ENCODE measurements around the gene TMEM98. TPM values are rescaled to one million over a fixed set of nuclear protein-coding genes. Genes with fewer than 3 reads are reported as not detected.
A peak's percentile ranks its signal among the peaks of the same experiment; 100 is the strongest.

Gene TMEM98
- total RNA-seq, 2 experiments from 2014 or later = 2.7 to 4.4 TPM

DNA sequence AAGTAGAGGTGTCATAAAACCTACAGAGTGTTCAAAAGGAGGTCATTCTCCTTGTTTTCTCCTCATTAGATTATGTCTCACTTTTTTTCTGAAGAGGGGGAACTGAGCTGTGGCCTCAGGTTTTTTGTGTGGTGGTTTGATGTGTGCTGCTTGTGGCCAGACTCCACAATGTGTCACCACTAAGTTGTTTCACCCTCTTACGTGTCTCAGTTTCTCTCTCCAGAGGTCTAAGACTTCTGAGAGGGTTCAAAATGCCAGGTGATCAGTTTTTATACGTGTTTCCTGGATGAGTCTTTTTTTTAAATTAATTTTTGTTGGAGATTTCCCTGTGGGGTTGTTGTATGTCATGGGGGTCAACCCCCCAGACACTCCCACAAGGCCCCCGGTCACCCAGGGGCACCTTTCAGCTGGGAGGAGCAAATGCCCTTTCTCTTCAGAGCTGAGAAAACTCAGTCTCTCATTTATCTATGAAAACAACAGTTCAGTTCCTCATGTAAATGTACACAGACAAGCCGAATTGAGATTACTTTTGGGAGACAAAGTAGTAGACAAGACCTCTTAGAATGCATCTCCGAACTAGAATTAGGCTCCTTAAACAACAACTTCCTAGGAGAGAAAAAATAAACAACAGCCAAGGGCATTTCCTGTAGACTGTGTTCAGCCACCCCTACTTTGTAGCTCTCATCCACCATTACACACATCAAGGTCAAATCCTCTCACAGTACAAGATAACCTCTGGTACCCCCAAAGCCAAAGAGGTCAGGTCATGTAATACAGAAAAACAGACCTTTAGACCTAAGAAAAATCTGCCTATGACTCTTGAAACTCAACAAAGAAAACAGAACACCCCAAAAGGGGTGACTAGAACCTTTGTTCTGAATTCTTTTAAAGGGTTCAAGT is 23.9 kb upstream of the TMEM98 start:
- CTCF ChIA-PET = interaction anchor here (2.1 kb wide), 1 partner anchor 27 kb away, joined by 14 read pairs; the partner anchor contains the start of gene MYO1D
- H3K36me3 Mint-ChIP-seq (ENCODE audit: low read depth) = no peaks in the 10 kb centered on the region
- H3K9me3 Mint-ChIP-seq = peaks cover 3% of the 10 kb centered on the region
- H3K27ac Mint-ChIP-seq = peak overlapping the region; percentile 66
- H3K27me3 Mint-ChIP-seq = peaks cover 10% of the 10 kb centered on the region
- DNase-seq = peak; percentile 40
- peaks cover 22% of the 10 kb centered on the region for H3K4me1 Mint-ChIP-seq
- POLR2A ChIA-PET = interaction anchor here (0.8 to 1.7 kb wide), 2 partner anchors 24 to 27 kb away, joined by 4 to 8 read pairs; partner anchors contain the start of genes MYO1D and TMEM98
- H3K4me3 Mint-ChIP-seq = no peak overlapping the region

DNA sequence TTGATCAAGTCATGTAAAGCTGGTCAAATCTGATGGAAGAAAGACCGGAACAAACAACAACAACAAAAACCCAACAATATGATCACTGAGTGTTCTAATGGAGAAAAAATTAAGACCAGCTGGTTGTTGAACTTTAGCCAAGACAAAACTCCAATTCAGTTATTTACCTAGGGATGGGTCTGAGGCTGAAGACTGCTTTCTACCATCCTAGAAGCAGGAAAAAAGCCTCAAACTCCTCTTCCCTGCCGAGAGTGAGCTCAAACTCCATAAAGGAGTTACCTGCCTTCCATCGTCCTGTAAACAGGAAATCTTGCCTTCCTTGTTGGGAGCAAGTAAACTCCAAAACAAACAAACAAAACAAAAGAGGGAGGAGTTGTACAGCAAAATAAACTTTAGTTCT is 23.1 kb upstream of the TMEM98 start:
- ChIA-PET POLR2A (interaction anchor here (0.7 to 1.7 kb wide), 2 partner anchors 22 to 27 kb away, joined by 3 to 8 read pairs; partner anchors contain the start of gene MYO1D), CTCF (interaction anchor here (0.7 to 2.1 kb wide), 2 partner anchors 28 to 460 kb away, joined by 3 to 14 read pairs; partner anchors contain the start of genes MYO1D and PSMD11)
- H3K4me1 Mint-ChIP-seq = peaks cover 26% of the 10 kb centered on the region
- H3K27ac Mint-ChIP-seq = no peak overlapping the region
- peaks cover 3% of the 10 kb centered on the region for H3K9me3 Mint-ChIP-seq
- no peak for DNase-seq
- H3K27me3 Mint-ChIP-seq = peaks cover 10% of the 10 kb centered on the region
- H3K36me3 Mint-ChIP-seq (ENCODE audit: low read depth) = no peaks in the 10 kb centered on the region
- no peak overlapping the region for H3K4me3 Mint-ChIP-seq

DNA sequence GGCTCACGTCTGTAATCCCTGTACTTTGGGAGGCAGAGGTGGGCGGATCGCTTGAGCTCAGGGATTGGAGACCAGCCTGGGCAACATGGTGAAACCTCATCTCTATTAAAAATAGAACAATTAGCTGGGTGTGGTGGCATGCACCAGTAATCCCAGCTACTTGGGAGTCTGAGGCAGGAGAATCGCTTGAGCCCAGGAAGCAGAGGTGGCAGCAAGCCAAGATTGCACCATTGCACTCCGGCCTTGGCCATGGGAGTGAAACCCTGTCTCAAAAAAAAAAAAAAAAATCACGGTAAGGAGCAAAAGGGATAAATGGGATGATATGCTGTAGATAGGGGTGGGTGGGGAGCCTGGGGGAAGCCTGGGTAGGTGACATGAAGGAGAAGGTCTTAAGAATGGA is 20.4 kb upstream of the TMEM98 start:
- no peak for DNase-seq
- H3K27ac Mint-ChIP-seq = no peak overlapping the region
- peaks cover 8% of the 10 kb centered on the region for H3K27me3 Mint-ChIP-seq
- H3K36me3 Mint-ChIP-seq (ENCODE audit: low read depth) = no peaks in the 10 kb centered on the region
- no peak overlapping the region for H3K4me3 Mint-ChIP-seq
- POLR2A ChIA-PET = no interaction called here
- H3K9me3 Mint-ChIP-seq = no peaks in the 10 kb centered on the region
- peaks cover 30% of the 10 kb centered on the region for H3K4me1 Mint-ChIP-seq
- CTCF ChIA-PET = interaction anchor here (3.1 kb wide), 1 partner anchor 30 kb away, joined by 16 read pairs; the partner anchor contains the start of gene MYO1D

DNA sequence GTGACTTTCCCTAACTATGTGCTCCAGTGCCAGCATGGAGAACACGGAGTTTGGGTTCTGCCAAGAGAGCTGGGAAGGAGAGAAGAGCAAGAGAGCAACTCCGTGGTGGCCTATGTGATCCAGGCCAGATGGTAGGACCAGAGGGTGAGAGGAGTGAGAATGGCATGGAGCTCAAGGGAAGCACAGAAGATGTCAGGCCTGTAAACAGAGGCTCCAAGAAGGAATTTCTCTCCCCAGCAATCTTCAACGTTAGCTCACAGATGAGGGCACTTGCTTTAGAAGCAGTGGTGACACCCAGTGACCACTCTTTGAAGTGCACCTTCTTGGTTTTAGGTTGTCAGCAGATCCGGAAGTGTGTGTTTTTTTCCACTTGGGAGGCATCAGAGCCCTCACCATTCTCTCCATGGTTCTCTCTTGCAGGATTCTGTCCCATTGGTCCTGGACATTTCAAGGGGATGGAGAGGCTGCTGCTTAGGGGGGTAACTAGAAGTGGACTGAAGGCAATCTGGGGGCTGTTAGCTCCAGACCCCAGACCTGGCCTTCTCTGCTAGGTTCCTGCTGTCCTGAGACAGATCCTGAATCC is 18.1 kb upstream of the TMEM98 start:
- no peak overlapping the region for H3K27ac Mint-ChIP-seq
- CTCF ChIA-PET = interaction anchor here (0.6 to 4.3 kb wide), 12 partner anchors 11 to 252 kb away, joined by 3 to 50 read pairs (median 4); partner anchors contain the start of gene MYO1D
- peaks cover 28% of the 10 kb centered on the region for H3K4me1 Mint-ChIP-seq
- H3K27me3 Mint-ChIP-seq = peaks cover 8% of the 10 kb centered on the region
- no peaks in the 10 kb centered on the region for H3K36me3 Mint-ChIP-seq (ENCODE audit: low read depth)
- DNase-seq = peak; percentile 78
- H3K9me3 Mint-ChIP-seq = no peaks in the 10 kb centered on the region
- no peak overlapping the region for H3K4me3 Mint-ChIP-seq
- POLR2A ChIA-PET = interaction anchor here (0.7 kb wide), 1 partner anchor 26 kb away, joined by 4 read pairs; no protein-coding TSS in a partner anchor

DNA sequence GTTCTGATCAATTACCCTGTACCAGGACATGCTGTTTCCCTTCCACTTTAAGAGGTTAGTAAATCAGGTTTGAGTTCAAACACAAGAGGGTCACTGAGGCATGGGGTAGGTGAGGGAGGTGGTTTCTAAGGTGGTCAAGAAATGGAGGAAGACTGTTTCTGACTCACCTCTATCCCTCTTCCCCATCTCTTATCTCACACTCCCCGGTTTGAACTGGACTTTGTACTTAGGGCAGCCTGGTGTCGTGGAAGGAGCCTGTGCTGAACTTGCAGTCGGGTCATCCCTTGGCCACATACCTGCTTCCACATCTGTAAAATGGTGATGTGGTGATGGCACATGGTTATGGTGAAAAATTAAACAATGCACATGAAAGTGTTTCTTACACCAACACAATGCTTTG is 17.2 kb upstream of the TMEM98 start:
- peaks cover 4% of the 10 kb centered on the region for H3K27me3 Mint-ChIP-seq
- H3K4me3 Mint-ChIP-seq = no peak overlapping the region
- ChIA-PET CTCF (interaction anchor here (1.3 to 4.3 kb wide), 4 partner anchors 25 to 128 kb away, joined by 3 to 50 read pairs (median 7); partner anchors contain the start of gene MYO1D), POLR2A (interaction anchor here (0.6 kb wide), 1 partner anchor 158 kb away, joined by 3 read pairs; no protein-coding TSS in a partner anchor)
- no peaks in the 10 kb centered on the region for H3K36me3 Mint-ChIP-seq (ENCODE audit: low read depth)
- peaks cover 32% of the 10 kb centered on the region for H3K4me1 Mint-ChIP-seq
- H3K9me3 Mint-ChIP-seq = no peaks in the 10 kb centered on the region
- no peak for DNase-seq
- no peak overlapping the region for H3K27ac Mint-ChIP-seq

DNA sequence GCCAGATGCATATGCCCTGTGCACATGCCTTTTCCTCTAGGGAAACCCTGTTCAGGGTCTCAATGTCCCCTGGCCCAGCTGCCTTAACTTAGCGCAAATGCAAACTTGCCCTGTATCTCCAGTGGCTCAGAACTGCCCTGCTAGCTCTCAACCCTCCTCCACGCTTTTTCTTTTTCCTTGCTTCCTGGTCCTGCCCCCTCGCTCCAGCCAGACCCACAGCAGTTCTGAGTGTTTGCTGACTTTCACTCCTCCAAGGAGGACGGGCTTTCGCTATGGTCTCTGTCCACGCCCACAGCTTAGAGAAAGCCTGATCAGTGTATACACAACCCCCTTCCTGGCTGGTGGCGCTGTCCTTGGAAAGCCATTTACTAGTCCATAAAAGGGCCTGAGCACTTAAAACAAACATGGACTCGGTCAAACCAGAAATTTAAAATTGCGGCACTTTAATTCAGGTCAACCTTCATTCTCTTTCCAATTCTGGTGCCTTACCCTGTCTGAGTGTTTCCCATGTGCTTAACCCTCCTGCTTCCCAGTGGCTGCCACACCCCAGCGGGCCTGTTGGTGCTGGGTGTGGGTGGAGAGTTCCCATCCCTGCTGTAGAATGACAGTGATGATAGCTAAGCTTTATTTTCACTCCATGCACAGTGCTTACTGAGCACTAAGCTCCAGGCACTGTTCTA is 15.6 kb upstream of the TMEM98 start:
- ChIA-PET POLR2A (no interaction called here), CTCF (interaction anchor here (0.7 to 4.3 kb wide), 3 partner anchors 7 to 129 kb away, joined by 3 to 50 read pairs (median 3); partner anchors contain the start of gene MYO1D)
- H3K9me3 Mint-ChIP-seq = no peaks in the 10 kb centered on the region
- no peaks in the 10 kb centered on the region for H3K36me3 Mint-ChIP-seq (ENCODE audit: low read depth)
- peaks cover 4% of the 10 kb centered on the region for H3K27me3 Mint-ChIP-seq
- peaks cover 47% of the 10 kb centered on the region for H3K4me1 Mint-ChIP-seq
- H3K27ac Mint-ChIP-seq = no peak overlapping the region
- DNase-seq = no peak
- no peak overlapping the region for H3K4me3 Mint-ChIP-seq

DNA sequence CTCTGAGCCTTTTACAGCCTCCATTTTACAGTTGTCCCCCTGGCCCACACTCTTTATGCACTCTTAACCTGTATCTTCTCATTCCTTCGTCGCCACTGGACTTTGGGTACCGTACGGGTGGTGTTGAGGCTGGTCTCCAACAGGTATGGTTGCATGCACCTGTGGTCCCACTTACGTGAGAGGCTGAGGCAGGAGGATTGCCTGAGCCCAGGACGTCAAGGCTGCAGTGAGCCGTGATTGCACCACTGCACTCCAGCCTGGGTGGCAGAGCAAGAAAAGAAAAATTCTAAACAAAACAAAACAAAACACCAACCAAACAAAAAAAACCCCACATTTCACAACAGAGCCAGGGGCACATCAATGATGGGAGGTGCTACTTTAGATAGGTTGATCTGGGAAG is 14.4 kb upstream of the TMEM98 start:
- peaks cover 55% of the 10 kb centered on the region for H3K4me1 Mint-ChIP-seq
- no peaks in the 10 kb centered on the region for H3K9me3 Mint-ChIP-seq
- H3K27me3 Mint-ChIP-seq = peaks cover under 1% of the 10 kb centered on the region
- H3K4me3 Mint-ChIP-seq = no peak overlapping the region
- H3K27ac Mint-ChIP-seq = no peak overlapping the region
- H3K36me3 Mint-ChIP-seq (ENCODE audit: low read depth) = no peaks in the 10 kb centered on the region
- CTCF ChIA-PET = interaction anchor here (3.2 to 4.3 kb wide), 2 partner anchors 37 to 131 kb away, joined by 14 to 50 read pairs; partner anchors contain the start of gene MYO1D
- no peak for DNase-seq
- POLR2A ChIA-PET = no interaction called here

DNA sequence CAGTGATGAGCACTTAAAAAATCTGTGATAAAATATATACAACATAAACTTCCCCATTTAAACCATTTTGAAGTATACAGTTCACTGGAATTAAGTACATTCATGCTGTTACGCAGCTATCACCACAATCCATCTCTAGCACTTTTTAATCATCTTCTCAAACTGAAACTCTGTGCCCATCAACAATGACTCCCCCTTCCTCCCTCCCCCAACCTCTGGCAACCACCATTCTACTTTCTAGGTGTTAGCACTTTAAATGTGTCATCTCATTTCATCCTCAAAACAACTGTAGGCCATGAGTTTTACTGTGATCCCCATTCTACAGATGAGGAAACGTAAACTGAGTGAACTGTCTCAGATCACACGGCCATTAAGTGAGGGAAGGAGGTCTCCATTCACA is 13.8 kb upstream of the TMEM98 start:
- ChIA-PET CTCF (interaction anchor here (2.7 to 3.2 kb wide), 3 partner anchors 22 to 131 kb away, joined by 14 to 28 read pairs (median 21); partner anchors contain the start of gene MYO1D), POLR2A (interaction anchor here (2.6 to 3.4 kb wide), 2 partner anchors 14 to 37 kb away, joined by 6 to 14 read pairs; partner anchors contain the start of genes MYO1D and TMEM98)
- Mint-ChIP-seq H3K27me3 (no peaks in the 10 kb centered on the region), H3K36me3 (ENCODE audit: low read depth) (no peaks in the 10 kb centered on the region), H3K27ac (peak overlapping the region; percentile 52), H3K9me3 (no peaks in the 10 kb centered on the region), H3K4me3 (peak overlapping the region; percentile 0), H3K4me1 (peaks cover 55% of the 10 kb centered on the region)
- DNase-seq = peak; percentile 57

DNA sequence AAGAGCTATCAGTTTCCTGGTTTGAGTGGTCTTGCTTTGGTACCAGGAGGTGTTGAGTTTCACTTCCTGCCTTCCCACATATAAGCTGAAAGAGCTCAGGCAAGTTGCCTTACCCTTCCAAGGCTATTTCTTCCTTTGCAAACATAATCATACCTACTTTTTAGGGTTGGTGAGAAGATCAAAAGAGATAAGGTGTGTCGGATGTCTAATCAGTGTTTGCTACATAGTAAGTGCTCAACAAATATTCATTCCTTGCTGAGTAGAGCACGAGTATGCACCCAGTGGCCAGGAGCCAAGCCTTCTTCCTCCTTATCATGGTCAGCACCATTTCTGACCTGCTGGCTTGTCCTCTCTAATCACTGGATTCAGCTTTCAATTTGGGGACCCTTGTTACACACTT is 12.7 kb upstream of the TMEM98 start:
- H3K27me3 Mint-ChIP-seq = no peaks in the 10 kb centered on the region
- H3K9me3 Mint-ChIP-seq = no peaks in the 10 kb centered on the region
- peak overlapping the region; percentile 52 for H3K27ac Mint-ChIP-seq
- H3K36me3 Mint-ChIP-seq (ENCODE audit: low read depth) = no peaks in the 10 kb centered on the region
- ChIA-PET POLR2A (interaction anchor here (1.5 to 3.4 kb wide), 3 partner anchors 13 to 38 kb away, joined by 4 to 14 read pairs (median 6); partner anchors contain the start of genes MYO1D and TMEM98), CTCF (interaction anchor here (0.5 to 3.2 kb wide), 5 partner anchors 21 to 174 kb away, joined by 3 to 28 read pairs (median 14); partner anchors contain the start of gene MYO1D)
- peaks cover 49% of the 10 kb centered on the region for H3K4me1 Mint-ChIP-seq
- DNase-seq = no peak
- no peak overlapping the region for H3K4me3 Mint-ChIP-seq

DNA sequence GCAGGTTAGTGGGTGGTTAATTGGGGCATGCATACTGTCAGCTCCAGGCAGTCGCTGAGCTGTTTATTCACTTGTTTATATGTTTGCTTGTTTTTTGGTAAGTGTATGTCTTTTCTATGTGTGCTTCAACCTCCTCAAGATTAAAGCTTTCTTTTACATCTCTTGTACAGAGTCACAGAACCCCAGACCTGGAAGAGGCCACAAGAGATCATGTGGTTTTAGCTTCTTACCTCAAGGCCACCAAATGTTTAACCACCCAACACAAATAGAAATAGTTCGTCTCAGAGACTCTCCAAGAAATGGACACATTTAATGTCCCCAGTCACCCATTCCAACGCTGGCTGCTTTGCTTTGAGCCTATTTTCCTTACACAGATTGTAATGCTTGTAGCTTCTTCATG is 11.8 kb upstream of the TMEM98 start:
- CTCF ChIA-PET = interaction anchor here (1.1 to 3.2 kb wide), 4 partner anchors 20 to 143 kb away, joined by 3 to 28 read pairs (median 18); partner anchors contain the start of gene MYO1D
- Mint-ChIP-seq H3K27me3 (no peaks in the 10 kb centered on the region), H3K4me3 (no peak overlapping the region), H3K4me1 (peaks cover 51% of the 10 kb centered on the region), H3K36me3 (ENCODE audit: low read depth) (no peaks in the 10 kb centered on the region), H3K9me3 (no peaks in the 10 kb centered on the region), H3K27ac (peak overlapping the region; percentile 71)
- POLR2A ChIA-PET = interaction anchor here (1.5 to 3.4 kb wide), 3 partner anchors 12 to 39 kb away, joined by 4 to 14 read pairs (median 6); partner anchors contain the start of genes MYO1D and TMEM98
- no peak for DNase-seq

DNA sequence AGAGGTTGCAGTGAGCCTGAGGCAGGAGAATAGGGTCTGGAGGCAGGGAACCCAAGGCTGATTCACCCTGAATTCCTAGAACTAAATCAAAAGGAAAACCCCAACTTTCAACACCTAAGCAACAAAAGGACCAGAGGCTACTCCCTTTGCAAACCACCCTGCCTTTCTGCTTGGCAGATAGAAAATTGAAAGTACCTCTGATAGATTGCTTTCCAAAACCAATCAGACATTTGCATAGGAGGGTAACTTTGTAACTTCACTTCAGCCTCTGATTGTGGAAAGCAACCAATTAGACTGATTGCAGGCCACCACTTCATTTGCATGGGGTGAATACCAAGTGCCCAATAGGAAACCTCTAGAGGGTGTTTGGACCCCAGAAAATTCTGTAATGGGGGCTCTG is 10.9 kb upstream of the TMEM98 start:
- Mint-ChIP-seq H3K27me3 (no peaks in the 10 kb centered on the region), H3K4me1 (peaks cover 51% of the 10 kb centered on the region)

DNA sequence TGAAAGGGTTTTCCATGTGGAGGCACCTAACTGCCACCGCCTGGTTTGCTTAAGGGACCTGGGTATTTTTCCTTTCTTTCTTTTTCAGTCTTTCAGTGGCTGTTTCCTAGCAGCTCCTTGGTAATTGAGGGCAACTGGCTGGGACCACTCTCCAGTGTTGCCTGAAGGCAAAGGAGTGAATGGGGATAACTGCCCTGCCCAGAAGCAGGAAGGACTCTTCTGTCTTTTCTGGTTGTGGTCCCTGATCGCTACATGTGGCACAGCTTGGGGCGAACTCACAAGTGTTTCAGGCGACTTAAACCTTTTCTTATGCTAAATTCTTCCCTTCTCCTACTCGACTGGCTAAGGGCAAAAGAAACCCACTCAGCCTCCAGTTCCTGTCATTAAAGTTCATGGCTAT is 10.1 kb upstream of the TMEM98 start:
- Mint-ChIP-seq H3K27ac (no peak overlapping the region), H3K36me3 (ENCODE audit: low read depth) (no peaks in the 10 kb centered on the region), H3K4me1 (peaks cover 49% of the 10 kb centered on the region), H3K9me3 (no peaks in the 10 kb centered on the region), H3K27me3 (no peaks in the 10 kb centered on the region), H3K4me3 (no peak overlapping the region)
- DNase-seq = no peak
- ChIA-PET CTCF (no interaction called here), POLR2A (interaction anchor here (1.5 kb wide), 1 partner anchor 10 kb away, joined by 7 read pairs; the partner anchor contains the start of gene TMEM98)

More for the DNA sequence above, 10.9 kb upstream of the TMEM98 start:
- Mint-ChIP-seq H3K9me3 (no peaks in the 10 kb centered on the region), H3K36me3 (ENCODE audit: low read depth) (no peaks in the 10 kb centered on the region), H3K27ac (peak overlapping the region; percentile 71), H3K4me3 (no peak overlapping the region)
- CTCF ChIA-PET = interaction anchor here (2.7 to 2.9 kb wide), 2 partner anchors 19 to 40 kb away, joined by 21 to 28 read pairs; partner anchors contain the start of gene MYO1D
- POLR2A ChIA-PET = interaction anchor here (0.6 to 3.4 kb wide), 3 partner anchors 11 to 449 kb away, joined by 3 to 14 read pairs (median 6); partner anchors contain the start of genes MYO1D and TMEM98
- DNase-seq = no peak
